ENCODE data around the gene SNCAIP.
A peak's percentile ranks its signal among the peaks of the same experiment; 100 is the strongest.

The SNCAIP gene

DNA sequence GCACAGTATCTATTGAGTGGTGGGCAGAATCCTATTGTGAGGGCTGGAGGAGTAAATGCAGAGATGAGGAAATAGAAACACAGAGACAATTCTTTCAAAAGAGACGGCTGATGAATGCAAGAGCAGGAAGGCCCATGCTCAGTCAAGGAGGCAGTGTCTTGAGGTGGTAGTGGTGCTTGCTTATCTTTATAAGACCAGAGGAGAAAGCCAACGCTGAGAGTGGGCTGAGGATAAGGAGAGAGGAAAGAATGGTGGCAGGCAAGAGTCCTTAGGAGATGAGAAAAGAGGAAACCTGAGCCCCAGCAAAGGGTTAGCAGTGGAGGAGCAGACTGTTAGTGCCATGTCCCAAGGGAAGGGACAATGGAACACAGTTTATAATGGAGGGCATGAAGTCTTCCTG lies 86.0 kb downstream of the SNCAIP start:
- DNase-seq (ENCODE audit: low read depth, low spot score), result no peak

DNA sequence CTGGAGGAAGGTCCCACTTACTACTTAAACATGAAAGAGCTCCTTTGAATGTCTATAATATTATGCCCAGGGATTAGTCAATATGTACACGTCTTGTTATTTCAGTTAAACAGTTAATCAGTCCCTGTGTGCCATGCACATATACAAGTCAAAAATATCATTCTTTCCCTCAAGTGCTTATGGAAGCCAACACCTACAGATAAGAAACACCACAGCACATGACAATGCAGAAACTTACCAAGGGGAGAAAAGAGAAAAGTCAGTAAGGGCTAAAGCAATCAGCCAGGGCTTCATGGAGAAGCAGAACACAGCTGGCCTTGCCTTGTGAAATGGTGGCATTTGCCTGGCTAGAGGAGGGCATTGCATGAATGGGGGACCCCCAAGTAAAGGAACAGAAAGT lies 88.3 kb downstream of the SNCAIP start:
- DNase-seq (ENCODE audit: low read depth, low spot score), result no peak

DNA sequence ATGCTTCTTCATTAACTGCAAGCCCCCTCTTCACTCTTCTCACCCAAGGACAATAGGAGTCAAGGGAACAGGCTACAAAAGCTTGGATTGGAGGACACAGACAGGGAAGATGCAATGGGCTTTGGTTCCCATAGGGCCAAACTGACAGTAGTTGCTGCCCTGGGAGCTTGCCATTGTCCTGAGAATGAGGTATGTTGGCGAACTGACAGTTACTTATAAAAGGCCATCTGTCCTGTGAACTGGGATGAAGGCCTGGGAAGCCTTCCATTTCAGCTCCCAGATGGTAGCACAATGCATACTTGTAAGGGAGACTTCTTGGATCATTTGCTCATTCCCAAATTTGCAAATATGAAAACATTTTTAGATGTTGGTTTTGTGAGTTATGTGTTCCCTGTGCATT lies 88.9 kb downstream of the SNCAIP start:
- no peak for DNase-seq (ENCODE audit: low read depth, low spot score)

DNA sequence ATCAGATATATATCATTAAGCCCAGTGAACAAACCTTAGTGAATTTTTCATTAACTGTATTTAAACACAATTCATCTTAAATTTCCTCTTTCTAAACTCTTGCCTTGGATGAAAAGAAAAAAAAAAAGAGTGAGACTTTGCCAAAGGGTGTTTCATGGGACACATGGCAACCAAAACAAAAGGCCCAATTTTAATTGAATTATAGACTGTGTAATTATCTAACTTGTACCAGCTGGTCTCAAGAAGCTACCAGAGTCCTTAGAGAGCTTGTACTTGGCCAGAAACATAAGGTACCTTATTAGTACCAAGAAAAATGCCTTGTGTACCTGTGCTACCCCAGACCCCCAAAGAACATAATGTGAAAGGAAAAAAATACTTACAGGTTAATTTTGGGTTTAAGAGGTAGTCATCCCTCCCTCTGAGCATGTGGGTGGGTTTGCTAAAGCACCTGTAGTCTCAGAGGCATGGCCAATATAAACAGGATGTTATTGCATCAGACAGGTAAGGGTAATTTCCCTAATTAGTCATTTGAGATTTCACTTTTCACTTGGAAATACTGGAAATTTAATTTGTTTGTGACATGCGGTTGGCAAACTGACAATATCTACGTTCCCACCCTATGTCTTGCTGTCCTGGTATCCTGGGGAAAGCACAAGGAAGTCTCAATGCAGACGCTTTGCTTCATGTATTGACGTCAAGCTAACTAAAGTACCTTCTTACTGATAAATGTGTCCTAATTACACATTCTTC lies 90.1 kb downstream of the SNCAIP start:
- no peak for DNase-seq (ENCODE audit: low read depth, low spot score)

DNA sequence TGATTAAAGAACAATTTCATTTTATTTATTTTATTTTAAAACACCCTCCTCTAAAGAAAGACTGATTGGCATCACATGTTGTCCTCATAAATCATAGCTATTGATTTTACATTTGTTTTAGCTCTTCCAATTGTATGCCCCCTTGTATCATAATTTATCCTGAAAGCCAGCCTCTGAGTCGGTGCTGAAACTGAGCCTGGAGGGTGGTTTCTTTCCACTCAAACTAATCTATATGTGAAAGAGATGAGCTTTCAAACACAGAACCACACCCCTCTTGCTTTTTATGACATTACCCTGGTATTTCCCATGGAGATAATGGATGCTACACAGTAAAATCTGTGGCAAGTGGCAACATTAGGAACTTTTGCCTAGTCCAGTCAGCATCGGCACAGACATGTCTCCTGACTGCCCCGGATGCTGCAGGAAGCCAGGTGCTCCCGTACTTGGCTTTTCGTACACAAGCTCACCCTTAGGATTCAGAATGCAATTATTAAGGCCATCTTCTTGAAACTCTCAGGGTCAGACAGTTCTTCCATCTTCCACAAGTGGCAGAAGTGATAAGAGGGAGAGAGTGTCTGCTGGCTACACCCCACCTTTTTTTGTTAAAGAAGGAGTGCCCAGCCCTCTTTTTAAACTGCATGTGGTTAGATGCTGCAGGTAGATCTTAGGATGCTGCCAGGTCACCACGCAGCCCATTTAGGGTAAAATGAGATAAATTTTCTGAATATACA lies 91.1 kb downstream of the SNCAIP start:
- DNase-seq (ENCODE audit: low read depth, low spot score), result no peak

DNA sequence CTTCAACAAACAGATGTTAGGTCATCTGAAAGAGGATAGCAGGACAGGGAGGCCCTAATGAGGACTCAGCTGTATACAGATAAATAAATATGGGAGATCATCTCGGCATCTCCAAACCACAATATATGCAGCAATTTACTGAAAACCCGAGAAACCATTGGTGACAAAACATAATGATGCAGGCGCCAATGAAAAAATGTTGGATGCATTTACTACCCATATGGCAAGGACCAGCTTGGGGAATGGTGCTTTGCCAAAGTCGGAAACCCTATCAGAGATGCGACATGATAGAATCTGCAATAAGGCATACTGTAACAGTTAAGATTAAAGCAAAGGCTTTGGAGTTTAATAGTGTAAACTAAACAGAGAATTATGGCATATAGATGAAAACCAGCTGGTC lies 92.0 kb downstream of the SNCAIP start:
- no peak for DNase-seq (ENCODE audit: low read depth, low spot score)

DNA sequence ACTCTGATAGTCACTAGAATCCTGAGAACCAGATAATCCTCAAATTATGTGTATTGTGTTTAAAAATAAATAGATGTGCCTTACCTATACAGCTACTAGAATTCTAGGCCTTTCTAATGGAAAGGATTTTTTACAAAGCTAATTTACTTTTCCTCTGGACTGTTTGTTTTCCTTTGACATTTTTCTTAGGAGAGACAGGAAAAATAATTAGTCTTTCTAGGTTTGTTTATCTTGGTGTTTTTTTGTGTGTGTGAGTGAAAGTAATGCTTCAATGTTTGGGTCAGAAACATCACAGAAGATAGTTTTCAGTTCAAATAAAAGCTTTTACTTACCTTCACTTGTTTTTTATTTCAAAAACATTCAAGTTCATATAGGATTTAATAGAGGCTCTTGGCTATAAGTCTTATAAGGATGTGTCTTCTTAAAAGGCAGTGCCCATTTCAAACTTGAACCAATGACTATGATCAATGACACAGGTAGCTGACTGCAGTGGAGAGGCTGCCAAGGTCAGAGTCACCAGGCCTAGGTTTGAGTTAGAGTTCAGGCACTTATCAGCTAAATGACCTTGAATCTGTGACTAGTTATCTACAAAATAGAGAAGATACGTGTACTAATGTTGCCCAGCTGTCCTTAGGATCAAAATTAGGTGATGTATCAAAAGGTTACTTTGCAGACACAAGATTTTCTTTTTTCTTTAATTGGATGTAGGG lies 92.8 kb downstream of the SNCAIP start:
- no peak for DNase-seq (ENCODE audit: low read depth, low spot score)

DNA sequence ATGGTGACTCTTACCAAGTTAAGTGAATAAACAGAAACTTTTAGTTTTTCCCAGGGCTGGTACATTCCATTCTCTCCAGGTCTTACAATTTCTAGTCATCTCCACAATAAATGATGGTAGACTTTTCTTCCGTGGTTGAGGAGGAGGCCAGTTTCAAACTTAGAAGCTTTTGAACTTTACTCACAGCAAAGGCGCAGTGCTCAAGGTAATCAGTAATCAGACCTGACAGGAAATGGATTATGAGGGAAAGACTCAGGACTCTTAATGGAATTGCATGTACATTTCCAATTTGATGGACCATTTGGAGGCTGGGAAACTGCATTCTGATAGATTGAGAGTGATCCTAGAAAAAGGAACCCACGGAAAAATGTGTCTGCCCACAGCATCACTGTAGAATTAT lies 93.7 kb downstream of the SNCAIP start:
- DNase-seq (ENCODE audit: low read depth, low spot score), result no peak

DNA sequence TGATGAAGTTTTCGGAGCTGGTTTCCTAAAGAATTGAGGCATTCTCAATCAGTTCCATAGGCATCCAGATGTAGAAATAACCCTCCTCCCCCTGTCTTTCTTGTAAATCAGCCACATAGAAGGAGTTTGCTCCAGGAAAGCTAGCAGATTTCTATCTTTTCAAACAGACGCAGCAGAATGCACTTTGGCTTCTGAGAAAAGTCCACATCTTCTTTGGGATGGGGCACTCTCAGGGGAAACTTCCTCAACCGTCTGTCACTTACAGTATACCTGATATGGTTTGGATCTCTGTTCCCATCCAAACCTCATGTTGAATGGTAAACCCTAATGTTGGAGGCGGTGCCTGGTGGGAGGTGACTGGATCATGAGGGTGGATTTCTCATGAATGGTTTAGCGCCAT lies 94.1 kb downstream of the SNCAIP start:
- no peak for DNase-seq (ENCODE audit: low read depth, low spot score)

DNA sequence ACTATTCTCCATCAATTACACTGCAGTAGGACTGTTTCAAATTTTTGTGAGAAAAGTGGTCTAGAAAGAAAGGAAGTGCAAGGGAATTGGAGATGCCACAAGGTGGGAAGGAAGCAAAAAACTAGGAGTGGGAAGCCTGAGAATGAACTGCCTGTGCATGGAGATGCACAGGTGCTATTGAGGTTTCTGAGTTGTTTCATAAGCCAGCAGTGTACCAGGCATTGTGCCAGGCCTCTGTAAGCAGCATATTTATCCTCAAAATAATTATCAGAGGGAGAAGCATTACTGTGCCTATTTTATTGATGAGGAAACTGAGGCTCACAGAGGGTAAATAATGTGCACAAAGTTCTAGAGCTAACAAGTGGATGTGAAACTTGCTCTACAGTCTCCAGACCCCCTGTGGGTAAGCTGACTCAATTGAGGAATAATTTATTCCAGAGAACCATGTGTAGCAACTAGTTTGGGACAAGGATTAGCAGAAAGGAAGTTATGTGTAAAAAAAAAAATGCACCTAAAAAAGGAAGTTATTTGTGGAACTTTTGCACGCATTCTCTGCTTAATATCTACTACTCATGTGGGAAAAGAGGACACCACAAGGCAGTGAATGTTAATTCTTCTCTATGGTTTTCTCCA lies 96.7 kb downstream of the SNCAIP start:
- no peak for DNase-seq (ENCODE audit: low read depth, low spot score)

DNA sequence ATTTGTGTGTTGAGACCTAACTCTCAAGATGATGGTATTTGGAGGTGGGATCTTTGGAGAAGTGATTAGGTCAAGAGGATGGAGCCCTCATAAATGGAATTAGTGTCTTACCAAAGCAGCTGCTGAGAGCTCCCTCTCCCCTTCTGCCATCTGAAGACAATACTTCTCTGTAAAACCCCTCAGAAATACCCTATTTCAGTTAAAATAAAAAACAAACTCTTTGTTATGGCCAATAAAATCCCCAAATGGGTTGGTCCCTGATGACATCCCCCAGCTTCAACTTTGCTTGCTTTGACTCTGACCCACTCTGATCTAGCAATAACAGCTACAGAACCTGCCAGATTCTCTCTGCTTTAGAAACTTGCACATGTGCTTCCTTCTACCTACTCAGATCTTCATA lies 100.9 kb downstream of the SNCAIP start:
- DNase-seq (ENCODE audit: low read depth, low spot score), result no peak

DNA sequence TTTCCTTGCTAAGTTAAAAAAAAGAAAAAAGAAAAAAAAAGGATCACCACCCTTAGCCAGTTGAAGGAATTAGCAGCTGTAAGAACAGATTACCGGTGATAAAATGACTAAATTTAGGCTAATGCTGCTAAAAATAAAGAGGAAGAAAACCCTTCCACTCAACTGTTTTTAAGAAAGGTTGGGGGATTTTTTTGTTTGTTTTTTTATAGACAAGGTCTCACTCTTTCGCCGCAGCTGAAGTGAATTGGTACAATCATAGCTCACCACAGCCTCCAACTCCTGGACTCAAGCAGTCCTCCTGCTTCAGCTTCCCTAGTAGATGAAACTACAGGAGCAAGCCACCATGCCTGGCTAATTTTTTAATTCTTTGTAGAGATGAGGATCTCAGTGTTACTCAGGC lies 101.7 kb downstream of the SNCAIP start:
- no peak for DNase-seq (ENCODE audit: low read depth, low spot score)

DNA sequence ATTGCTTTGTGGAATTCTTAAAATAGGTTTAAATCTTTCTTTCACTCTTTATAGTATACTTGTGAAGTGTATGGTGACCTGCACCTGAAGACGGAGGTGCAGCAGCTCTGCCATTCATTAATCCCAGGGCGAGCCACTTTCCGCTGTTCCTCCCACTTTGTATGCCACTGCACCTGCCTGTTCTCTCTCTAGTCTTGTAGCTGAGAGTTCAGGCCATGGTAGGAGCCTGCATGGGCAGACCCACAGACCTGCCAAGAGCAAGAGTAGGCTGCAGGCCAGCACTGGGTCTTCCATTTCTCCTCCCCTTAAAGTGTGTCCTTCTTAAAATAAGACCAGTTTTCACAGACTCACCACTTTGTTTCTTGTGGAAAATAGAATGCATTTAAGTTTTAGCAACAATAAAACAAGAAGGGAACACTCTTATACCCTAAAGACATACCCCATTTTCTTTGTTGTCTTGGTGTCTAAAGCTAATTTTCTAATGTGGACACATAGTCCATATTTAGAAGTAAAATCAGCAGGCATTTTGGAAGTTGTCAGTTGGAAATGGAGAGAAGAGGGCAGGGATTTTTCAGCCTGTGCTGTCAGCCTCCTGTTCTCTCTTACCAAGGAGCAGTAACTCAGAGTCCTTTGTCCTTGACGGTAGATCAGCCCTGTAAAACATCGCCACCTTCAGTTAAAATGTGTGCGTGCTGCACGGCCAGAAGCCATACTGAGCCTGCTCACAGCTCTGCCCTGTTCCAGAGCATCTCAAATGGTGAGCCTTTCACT lies 103.2 kb downstream of the SNCAIP start:
- peak; percentile 79 for DNase-seq (ENCODE audit: low read depth, low spot score)

DNA sequence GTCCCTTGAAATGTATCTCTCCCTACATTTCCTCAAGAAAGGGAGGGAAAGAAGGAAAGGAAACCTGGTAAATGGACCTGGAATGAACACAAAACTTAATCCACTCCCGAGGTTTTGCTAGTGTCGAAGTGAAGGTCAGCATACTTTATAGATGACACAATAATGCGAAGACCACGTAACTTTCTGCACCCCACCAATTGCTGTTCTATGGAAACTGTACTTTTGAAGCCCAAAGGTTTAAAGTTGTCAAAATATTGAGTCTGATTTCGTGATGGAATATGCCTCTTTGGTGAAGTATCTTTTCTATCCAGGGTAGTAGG lies 103.7 kb downstream of the SNCAIP start:
- no peak for DNase-seq (ENCODE audit: low read depth, low spot score)

DNA sequence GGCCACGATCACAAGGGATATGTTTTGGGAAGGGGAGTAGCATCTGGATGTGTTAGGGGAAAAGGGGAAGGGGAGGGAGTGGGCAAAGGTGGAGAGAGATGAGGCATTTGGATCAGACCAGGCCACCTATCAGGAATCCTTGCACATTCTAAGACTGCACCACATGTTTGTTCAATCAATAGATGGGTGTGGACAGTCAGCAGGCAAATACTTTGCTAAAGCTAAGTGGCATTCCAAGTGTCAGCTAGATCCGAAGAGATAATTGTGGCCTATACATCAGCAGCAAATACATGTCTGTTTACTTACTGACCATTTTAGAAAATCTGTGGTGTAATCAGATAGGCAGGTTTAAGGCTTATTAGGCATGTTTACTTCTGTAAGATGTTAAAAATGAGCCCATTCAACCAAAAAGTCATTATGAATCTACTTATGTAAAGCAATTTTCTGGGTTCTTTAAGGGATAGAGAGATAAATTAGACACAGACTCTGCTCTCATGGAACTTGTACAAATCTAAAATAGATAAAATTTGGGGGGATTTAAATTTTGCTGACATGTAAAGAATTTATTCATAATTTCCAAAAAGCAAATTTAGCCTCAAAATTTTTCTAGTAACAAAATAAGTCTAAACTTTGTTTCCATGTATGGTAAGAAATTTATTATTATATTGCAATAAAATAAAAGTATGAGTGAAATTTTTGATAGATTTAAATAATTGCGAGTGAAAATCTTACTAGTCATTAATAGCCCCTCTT lies 107.3 kb downstream of the SNCAIP start:
- DNase-seq (ENCODE audit: low read depth, low spot score), result no peak

DNA sequence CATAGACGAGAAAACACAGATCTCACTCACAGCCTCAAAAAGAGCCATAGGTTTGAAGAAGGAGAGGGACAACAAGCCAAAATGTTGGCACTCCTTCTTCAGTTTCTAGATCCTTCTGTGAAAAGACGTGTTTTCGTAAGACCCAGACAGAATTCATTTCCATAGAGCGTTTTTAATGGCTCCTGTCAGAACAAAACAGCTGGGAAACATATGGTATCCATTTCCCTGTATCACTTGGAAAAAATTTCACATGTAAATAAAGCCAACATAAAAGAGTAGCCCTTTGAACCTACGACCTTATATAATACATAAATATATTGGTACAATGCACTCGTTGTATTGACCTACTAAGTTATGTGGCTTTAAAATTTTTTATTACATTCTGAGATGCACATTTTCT lies 108.1 kb downstream of the SNCAIP start:
- DNase-seq (ENCODE audit: low read depth, low spot score), result no peak

DNA sequence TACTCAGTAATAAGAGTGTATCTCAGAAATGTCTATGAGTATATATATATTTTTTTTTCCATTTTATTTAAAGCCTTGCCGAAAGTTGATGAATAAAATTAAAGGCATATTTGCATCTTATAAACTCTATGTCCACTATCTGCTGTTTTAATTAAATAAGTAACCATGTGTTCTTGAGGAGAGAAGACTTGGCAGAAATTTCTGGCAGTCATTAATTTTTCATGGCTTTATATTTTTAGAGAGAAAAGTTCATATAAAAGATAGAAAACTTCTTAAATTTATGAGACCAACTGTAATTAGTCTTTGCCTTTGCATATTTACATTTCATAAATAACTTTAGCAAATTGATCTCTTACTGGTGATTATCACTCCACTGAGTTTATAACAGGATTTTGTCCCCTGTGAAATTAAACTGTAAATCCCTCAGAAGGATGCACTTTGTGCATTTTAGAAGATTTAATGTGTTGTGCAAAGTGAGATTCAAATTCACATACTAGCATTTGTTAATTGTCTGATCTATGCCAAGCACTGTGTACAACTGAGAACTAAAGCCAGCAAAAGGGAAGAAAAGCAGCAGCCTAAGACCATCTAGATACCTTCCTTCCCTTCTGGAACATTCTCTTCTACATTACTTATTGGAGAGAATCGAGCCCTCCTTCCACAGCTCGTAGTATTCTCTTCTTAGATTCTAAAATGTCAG lies 108.7 kb downstream of the SNCAIP start:
- no peak for DNase-seq (ENCODE audit: low read depth, low spot score)

DNA sequence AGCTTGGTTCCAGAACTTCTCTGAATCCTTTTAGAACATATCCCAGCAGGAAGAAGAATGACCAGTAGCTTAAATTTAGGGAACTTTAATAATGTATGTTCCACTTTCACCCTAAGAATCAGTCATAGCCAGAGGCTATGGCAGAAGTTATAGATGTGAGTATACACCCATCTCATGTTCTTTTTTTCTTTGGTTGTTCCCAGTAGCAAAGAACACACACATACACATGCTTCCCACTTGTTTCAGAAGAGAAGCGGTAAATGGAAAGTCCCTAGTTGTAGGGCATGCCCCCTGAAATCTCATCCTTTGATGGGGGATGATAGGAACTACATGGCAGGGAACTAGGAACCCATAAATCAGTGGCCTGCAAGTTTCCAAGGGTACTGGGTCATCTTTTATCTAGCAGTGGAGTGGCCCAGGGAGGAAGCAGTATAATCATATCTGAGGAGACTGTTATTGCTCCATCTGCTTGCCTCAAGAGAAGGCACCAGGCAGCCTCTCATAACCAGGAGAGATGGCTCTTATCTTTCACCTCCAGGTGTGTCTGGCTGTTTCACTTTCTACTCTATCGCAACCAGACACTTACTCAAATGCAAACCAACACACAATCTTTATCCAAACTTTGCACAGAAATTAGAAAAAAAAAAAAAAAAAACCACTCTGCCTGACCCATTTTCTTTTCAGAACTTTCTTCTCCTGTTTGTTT lies 109.5 kb downstream of the SNCAIP start:
- DNase-seq (ENCODE audit: low read depth, low spot score), result no peak

DNA sequence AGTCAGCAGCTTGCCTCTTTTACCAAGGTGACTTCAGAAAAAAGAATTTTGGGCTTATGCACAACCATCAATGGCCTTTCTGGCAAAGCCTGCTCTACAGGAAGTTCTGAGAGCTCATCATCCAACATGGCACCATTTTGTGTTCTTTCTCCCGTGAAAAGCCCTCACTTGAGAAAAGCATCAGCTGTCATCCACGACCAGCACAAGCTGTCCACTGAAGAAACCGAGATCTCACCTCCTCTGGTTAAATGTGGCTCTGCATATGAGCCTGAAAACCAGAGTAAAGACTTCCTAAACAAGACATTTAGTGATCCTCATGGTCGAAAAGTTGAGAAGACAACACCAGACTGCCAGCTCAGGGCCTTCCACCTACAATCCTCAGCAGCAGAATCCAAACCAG lies 111.2 kb downstream of the SNCAIP start:
- DNase-seq (ENCODE audit: low read depth, low spot score), result no peak

DNA sequence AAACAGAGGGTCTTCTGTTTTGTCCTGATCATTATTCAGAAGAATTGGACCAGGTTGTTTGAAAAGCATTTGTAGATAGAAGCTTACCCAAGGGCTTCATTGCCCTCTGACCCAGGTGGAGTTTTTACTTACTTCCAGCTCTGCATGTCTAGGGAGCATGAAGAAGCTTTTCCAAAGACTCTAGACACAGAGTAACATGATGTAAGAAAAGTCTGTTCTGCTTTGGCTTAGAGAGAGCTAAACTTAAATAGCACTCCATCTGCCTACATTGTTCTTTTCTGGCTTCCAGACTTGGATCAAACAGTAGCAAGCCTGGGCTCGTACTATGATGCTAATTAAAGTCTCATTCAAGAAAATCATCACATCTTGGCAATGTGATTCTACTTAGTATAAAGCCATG lies 112.1 kb downstream of the SNCAIP start:
- no peak for DNase-seq (ENCODE audit: low read depth, low spot score)
